Hepatocyte (in vitro differentiated cells): ENCODE results near the gene ERCC6L.

ENCODE experiments used
- CTCF ChIP-seq: fragments of 200-600 bp; sonication (generic); IDR thresholded peaks from 2 replicates; pipeline ENCODE4 v1.5.1; 2016; ENCODE audit warnings: antibody characterized with exemption, mild to moderate bottlenecking; ENCODE audit not compliant: poor library complexity
- EZH2 ChIP-seq: fragments of 200-600 bp; sonication (generic); IDR thresholded peaks from 2 replicates; pipeline ENCODE4 v1.6.1; 2016; ENCODE audit warnings: antibody characterized with exemption, mild to moderate bottlenecking, borderline replicate concordance

- TF ChIP-seq CTCF (no peak), EZH2 (no peak)
Observed at GRCh38 chrX:72208126-72208800, 30.6 kb downstream of the ERCC6L start.
